HL-60 (cell line): ENCODE results near the gene TJP3.

ENCODE experiments used
- DNase-seq, 2 experiments: peaks; one replicate each; pipeline ENCODE4 v3.0.0-alpha.2; 2010 to 2020; ENCODE audit warnings: low read depth in 1 of 2, low spot score in 1 of 2
- H3K27ac ChIP-seq: fragments of 250-450 bp; sonication (Bioruptor Pico); replicated peaks from 2 replicates; pipeline ENCODE4 v1.5.1; 2020; ENCODE audit warnings: mild to moderate bottlenecking, moderate library complexity
- H3K27me3 ChIP-seq: fragments of 250-450 bp; sonication (Bioruptor Pico); 2 replicates; pipeline ENCODE4 v1.5.1; 2021; ENCODE audit warnings: mild to moderate bottlenecking, moderate library complexity; ENCODE audit not compliant: insufficient read depth, poor library complexity, severe bottlenecking
- H3K4me3 ChIP-seq: replicated peaks from 2 replicates; pipeline ENCODE4 v1.5.1; 2011; ENCODE audit warnings: mild to moderate bottlenecking, control low read depth, low read length; ENCODE audit not compliant: insufficient read depth
- CTCF ChIP-seq: IDR thresholded peaks from one replicate; pipeline ENCODE4 v1.5.1; 2011; ENCODE audit warnings: low read length, control low read depth, inconsistent platforms; ENCODE audit not compliant: insufficient read depth
- GABPA ChIP-seq: IDR thresholded peaks from 2 replicates; pipeline ENCODE4 v1.6.1; 2012; ENCODE audit warnings: low read depth
- POLR2AphosphoS5 ChIP-seq: IDR thresholded peaks from 2 replicates; pipeline ENCODE4 v1.6.1; 2012; ENCODE audit warnings: low read depth
- REST ChIP-seq: IDR thresholded peaks from 2 replicates; pipeline ENCODE4 v1.6.1; 2012; ENCODE audit warnings: low read depth; ENCODE audit not compliant: insufficient replicate concordance
- SPI1 ChIP-seq: IDR thresholded peaks from 2 replicates; pipeline ENCODE4 v1.6.1; 2012; ENCODE audit warnings: low read depth, mild to moderate bottlenecking, borderline replicate concordance

The TJP3 gene

GRCh38 chr19:3790209-3790734 lies 82.1 kb downstream of the TJP3 start:
- no peak for DNase-seq
- TF ChIP-seq SPI1 (no peak), REST (no peak), POLR2AphosphoS5 (no peak), CTCF (no peak), GABPA (no peak)
- H3K27ac ChIP-seq, result no peak overlapping the region

GRCh38 chr19:3790941-3791340 lies 82.8 kb downstream of the TJP3 start:
- no peak for TF ChIP-seq CTCF
- TF ChIP-seq POLR2AphosphoS5, result no peak
- no peak for TF ChIP-seq SPI1
- no peak for TF ChIP-seq REST
- no peak for TF ChIP-seq GABPA
- H3K27me3 ChIP-seq, result peaks cover 2% of the 10 kb centered on the region
- no peak for DNase-seq
- H3K27ac ChIP-seq, result no peak overlapping the region
- no peak overlapping the region for H3K4me3 ChIP-seq

More at GRCh38 chr19:3790209-3790734, 82.1 kb downstream of the TJP3 start:
- H3K27me3 ChIP-seq, result peaks cover 2% of the 10 kb centered on the region
- H3K4me3 ChIP-seq, result no peak overlapping the region

- TF ChIP-seq POLR2AphosphoS5, result no peak
- no peak for TF ChIP-seq CTCF
- no peak for TF ChIP-seq REST
- TF ChIP-seq SPI1, result no peak
- no peak for TF ChIP-seq GABPA
Measured at GRCh38 chr19:3792114-3792513, 83.9 kb downstream of the TJP3 start.

More at GRCh38 chr19:3792114-3792513, 83.9 kb downstream of the TJP3 start:
- Histone ChIP-seq H3K4me3 (no peak overlapping the region), H3K27me3 (peaks cover 2% of the 10 kb centered on the region), H3K27ac (no peak overlapping the region)
- no peak for DNase-seq
